ENCODE results near the gene CHST9.
A peak's percentile ranks its signal among the peaks of the same experiment; 100 is the strongest.
"Not testable (repeated sequence)": the region's sequence is repeated elsewhere in the genome, so short reads cannot be mapped to it uniquely, and the experiment has no call there.

CHST9 gene

DNA sequence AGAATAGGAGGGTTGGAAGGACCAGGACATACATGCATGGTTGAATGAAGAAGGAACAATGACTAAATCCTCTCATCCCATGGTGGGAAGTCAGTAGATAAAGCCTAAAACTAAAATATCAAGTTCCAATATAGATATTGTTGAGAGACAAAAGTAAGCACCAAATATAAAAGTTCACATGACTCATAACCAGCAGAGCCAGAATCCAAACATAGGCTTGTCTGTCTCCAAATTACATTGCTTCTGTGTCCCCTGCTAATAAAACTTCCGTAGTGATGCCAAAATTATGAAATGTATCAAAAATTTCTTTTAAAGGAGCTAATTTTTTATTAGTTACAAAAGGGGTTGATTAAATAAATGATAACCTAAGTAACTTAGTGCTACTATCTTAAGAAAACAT lies 19.7 kb downstream of the CHST9 start:
- DNase-seq = no peak

GRCh38 chr18:27164905-27165304 lies 20.2 kb downstream of the CHST9 start:
- DNase-seq = no peak

DNA sequence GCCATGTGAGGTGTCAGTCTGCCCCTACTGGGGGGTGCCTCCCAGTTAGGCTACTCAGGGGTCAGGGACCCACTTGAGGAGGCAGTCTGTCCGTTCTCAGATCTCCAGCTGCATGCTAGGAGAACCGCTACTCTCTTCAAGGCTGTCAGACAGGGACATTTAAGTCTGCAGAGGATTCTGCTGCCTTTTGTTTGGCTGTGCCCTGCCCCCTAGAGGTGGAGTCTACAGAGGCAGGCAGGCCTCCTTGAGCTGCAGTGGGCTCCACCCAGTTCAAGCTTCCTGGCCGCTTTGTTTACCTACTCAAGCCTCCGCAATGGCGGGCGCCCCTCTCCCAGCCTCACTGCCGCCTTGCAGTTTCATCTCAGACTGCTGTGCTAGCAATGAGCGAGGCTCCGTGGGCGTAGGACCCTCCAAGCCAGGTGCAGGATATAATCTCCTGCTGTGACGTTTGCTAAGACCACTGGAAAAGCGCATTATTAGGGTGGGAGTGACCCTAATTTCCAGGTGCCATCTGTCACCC lies 21.9 kb downstream of the CHST9 start:
- DNase-seq = not testable (repeated sequence)

DNA sequence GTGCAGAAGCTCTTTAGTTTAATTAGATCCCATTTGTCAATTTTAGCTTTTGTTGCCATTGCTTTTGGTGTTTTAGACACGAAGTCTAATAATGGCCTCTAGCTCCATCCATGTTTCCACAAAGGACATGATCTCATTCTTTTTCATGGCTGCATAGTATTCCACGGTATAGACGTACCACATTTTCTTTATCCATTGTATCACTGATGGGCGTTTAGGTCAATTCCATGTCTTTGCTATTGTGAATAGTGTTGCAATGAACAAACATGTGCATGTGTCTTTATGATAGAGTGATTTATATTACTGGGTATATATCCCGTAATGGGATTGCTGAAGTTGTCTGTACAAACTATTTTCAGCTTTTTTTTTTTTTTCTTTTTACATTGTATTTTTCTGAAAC lies 35.9 kb downstream of the CHST9 start:
- DNase-seq = not testable (repeated sequence)

GRCh38 chr18:27144672-27145071 lies 40.4 kb downstream of the CHST9 start:
- DNase-seq = no peak

DNA sequence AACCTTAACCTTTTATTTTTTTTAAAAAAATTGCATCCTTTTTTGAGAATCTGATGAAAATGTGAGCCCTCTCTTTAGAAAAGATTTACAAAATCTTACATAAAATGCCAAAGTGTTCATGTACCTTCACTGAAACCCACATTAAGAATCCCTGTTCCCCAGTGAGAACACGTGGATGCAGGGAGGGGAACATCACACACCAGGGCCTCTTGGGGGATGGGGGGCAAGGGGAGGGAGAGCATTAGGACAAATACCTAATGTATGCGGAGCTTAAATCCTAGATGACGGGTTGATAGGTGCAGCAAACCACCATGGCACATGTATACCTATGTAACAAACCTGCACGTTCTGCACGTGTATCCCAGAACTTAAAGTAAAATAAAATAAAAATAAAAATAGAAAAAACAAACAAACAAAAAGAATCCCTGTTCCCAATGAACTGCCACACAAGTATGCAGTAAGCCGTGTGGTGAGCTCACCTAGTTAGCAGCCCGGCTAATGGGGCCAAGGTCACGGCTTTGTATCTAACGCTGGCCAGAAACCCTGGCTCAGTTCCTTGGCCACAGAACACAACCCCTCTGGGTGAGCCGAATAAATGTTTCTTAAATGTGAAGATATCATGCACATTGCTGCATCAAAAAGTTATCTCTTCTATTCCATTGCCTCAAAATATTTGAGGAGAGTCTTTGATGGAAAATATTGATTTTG lies 41.4 kb downstream of the CHST9 start:
- DNase-seq = no peak

DNA sequence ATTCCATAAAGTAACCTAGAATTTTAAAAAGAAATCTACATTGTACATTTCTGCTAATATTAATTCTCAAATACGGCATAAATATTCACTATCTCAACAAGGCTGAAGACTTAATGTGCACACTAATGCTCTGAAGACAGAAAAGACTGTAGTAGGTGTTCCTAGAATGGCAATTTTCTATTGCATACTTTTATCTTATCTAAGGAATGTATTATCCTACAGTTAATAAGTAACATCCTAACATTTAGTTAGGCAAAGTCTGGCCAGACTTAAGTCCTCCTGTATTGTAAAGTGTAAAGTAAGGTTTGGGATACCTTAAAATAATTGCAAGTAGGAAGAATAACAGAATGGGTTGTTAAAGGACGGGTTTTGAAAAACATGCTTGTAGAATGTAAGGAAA lies 42.2 kb downstream of the CHST9 start:
- no peak for DNase-seq

- DNase-seq = no peak
Observed at GRCh38 chr18:27141876-27142275, 43.2 kb downstream of the CHST9 start.

DNA sequence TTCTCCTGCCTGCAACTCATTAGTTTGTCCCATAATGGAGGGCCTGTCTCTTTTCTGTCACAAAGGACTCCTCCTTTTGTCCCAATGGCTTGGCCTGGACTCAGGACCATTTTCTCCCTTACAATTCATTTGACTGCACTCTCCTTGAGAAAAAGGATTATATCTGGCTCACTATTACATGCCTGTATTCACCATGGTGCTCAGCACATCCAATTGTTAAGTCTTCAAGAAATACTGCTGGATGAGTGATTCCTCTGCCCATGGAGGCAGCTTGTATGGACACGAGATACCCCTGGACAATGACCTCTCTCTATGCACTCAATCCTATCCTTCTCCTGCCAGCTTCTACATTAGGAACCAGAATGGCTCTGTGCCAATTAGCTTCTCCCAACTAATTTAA lies 47.0 kb downstream of the CHST9 start:
- DNase-seq = no peak

DNA sequence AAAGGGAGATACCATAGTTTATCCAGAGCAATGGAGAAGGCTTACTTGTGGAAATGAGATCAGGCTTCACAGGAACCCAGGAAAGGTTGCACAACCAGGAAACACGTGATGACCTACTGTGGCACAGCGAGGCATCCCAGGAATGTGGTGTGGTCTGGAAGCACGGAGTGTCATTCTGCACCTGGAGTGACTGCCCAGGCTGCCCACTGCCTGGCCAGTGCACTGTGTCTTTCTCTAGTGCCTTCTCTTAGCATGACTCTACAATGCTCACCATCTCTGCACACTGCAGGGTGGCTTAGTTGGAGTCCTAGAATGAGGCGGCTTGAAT lies 48.9 kb downstream of the CHST9 start:
- DNase-seq = no peak

- DNase-seq = no peak
Observed at GRCh38 chr18:27135504-27136207, 49.5 kb downstream of the CHST9 start.

- DNase-seq = peak; percentile 17
Observed at GRCh38 chr18:27130065-27130630, 55.0 kb downstream of the CHST9 start.

GRCh38 chr18:27124196-27124595 lies 60.9 kb downstream of the CHST9 start:
- DNase-seq = no peak

DNA sequence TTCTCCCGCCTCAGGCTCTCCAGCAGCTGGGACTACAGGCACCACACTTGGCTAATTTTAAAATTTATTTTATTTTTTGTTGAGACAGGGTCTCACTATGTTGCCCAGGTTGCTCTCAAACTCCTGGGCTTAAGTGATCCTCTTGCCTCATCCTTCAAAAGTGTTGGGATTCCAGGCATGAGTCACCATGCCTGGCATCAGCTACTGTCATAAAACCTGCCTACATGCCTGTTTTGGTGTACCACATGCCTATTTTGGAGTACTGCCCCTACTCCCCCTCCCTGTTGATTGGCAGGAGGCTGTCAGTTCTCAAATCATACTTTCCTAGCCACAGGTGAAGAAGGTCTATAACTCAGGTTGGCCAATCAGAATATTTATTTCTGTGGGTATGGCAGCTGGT lies 64.0 kb downstream of the CHST9 start:
- DNase-seq = no peak

- DNase-seq = no peak
Observed at GRCh38 chr18:27120246-27120645, 64.9 kb downstream of the CHST9 start.

GRCh38 chr18:27118973-27119372 lies 66.1 kb downstream of the CHST9 start:
- no peak for DNase-seq

GRCh38 chr18:27114842-27115241 lies 70.3 kb downstream of the CHST9 start:
- DNase-seq = no peak

DNA sequence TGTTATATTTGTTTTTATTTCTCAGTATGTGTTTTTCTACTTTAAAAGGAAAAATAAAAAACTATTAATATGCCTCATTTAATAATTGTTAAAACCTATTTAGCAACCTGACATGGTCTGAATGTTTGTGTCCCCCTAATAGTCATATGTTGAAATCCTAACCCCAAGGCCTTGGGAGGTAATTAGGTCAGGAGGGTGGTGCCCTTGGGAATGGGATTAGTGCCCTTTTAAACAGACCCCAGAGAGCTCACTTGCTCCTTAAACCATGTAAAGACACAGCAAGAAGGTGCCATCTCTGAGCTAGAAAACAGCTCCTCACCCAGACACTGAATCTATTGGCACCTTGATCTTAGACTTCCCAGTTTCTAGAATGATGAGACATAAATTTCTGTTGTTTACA lies 71.8 kb downstream of the CHST9 start:
- no peak for DNase-seq

DNA sequence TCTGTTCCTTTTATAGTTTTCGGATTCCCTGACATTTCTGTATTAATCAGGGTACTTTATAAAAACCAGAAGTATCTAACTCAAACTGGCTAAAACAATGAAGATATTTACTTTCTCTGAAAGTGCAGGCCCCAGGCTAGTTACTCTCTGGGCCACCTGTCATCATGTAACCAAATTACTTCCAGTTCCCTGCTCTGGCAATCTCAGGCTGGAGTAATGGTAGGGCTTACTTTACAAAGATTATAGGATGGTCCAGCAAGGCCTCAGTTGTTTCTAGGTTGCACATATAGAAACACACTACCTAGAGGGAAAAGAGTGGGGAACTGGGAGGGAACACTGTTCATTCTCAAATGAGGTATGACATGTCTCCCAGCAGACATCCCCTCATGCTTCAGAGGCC lies 74.8 kb downstream of the CHST9 start:
- DNase-seq = peak; percentile 63

GRCh38 chr18:27109451-27109850 lies 75.7 kb downstream of the CHST9 start:
- DNase-seq = no peak

- DNase-seq = no peak
Observed at GRCh38 chr18:27108842-27109241, 76.3 kb downstream of the CHST9 start.

DNA sequence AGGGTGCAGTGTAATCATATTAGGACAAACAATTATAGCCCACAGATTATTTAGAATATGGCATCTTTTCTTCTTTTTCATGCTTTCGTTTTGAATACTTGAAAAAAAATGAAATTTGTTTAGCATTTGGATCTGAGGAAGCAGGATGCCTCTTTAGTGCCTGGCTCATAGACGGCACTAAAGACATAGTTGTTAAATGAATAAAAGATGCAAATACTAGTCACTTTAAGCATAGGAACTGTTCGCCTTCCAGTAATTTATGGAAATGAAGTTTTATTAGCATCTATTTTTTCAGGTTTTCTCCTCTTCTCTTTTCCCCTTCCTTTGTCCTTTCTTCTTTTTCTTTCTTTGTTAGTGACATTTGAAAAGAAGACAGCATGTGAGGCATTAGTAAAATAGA lies 80.4 kb downstream of the CHST9 start:
- DNase-seq = no peak

DNA sequence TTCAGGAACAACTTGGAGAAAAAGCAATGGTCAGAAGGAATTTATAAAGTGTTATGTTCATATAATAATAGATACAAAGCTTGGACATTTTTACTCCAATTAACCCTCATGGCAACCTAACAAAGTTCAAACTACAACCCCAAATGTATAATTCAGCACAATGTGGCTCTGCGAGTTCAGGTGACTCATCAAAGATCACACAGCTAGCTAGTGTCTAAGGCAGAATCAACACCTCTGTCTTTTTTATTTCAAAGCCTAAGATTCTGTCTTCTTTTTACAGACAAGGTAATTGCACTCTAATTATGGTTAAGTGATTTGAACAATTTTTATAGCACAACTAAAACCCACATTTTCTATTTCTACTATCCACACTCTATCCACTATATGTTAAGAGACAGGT lies 90.5 kb downstream of the CHST9 start:
- no peak for DNase-seq

DNA sequence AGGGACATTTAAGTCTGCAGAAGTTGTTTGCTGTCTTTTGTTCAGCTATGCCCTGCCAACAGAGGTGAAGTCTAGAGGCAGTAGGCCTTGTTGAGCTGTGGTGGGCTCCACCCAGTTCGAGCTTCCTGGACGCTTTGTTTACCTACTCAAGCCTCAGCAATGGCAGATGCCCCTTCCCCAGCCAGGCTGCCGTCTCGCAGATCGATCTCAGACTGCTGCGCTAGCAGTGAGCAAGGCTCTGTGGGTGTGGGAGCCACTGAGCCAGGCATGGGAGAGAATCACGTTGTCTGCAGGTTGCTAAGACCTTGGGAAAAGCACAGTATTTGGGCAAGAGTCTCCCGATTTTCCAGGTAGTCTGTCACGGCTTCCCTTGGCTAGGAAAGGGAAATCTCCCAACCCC lies 91.8 kb downstream of the CHST9 start:
- DNase-seq = not testable (repeated sequence)
